Measurements from ENCODE around the gene NNAT. TPM values are rescaled to one million over a fixed set of nuclear protein-coding genes. Genes with fewer than 3 reads are reported as not detected.

Gene NNAT
- total and polyA plus RNA-seq, 2 donors (not counting 3 experiments of a cell fraction or from before 2014, with no cell fraction given): 2.3 to 32.9 TPM

- Histone ChIP-seq H3K4me2 (ENCODE audit: insufficient read depth, low read length) (no peak overlapping the region), H3K27me3 (ENCODE audit: control insufficient read depth in 2 of 2, insufficient read depth in 2 of 2, low read length in 2 of 2) (no peaks in the 10 kb centered on the region), H3K9me3 (replicated peaks; ENCODE audit: control insufficient read depth, insufficient read depth, low read length) (no peaks in the 10 kb centered on the region), H3K9me1 (replicated peaks; ENCODE audit: control insufficient read depth, extremely low read depth, insufficient read depth, low read length) (no peaks in the 10 kb centered on the region), H3K79me2 (ENCODE audit: control insufficient read depth, insufficient read depth, low read length) (no peaks in the 10 kb centered on the region), H3K4me1 (ENCODE audit: control insufficient read depth, extremely low read depth, insufficient read depth, low read length) (no peaks in the 10 kb centered on the region), H3K36me3 (ENCODE audit: control insufficient read depth in 2 of 2, extremely low read depth in 1 of 2, insufficient read depth in 2 of 2, low read length in 2 of 2) (no peaks in the 10 kb centered on the region), H2AFZ (ENCODE audit: low read depth, low read length) (no peak overlapping the region), H3K4me3 (replicated peaks in 1 of 3; ENCODE audit: insufficient read depth in 1 of 3, low read depth in 1 of 3, low read length in 3 of 3) (no peak overlapping the region), H3K9ac (replicated peaks; ENCODE audit: extremely low read depth, insufficient read depth, low read length) (no peak overlapping the region), H3K27ac (ENCODE audit: insufficient read depth, low read depth, low read length) (no peak overlapping the region), H4K20me1 (replicated peaks; ENCODE audit: control insufficient read depth, extremely low read depth, insufficient read depth, low read length) (no peaks in the 10 kb centered on the region)
- ChIA-PET CTCF (interaction anchor here (1.2 kb wide), 1 partner anchor 13 kb away, joined by 3 read pairs; no protein-coding TSS in a partner anchor), POLR2A (interaction anchor here (0.5 kb wide), 1 partner anchor 274 kb away, joined by 3 read pairs; no protein-coding TSS in a partner anchor)
- dilution Hi-C loops (cut with MboI; ENCODE audit: extremely low pct_ligation_motif_present, low sequenced_read_pairs): no loop called here
- no TSS peak for BruUV-seq (replicated peaks)
- no peak for FAIRE-seq
- TF ChIP-seq MAX (IDR thresholded peaks at IDR 0.05; ENCODE audit: insufficient read depth, insufficient read length) (no peak), EZH2 (IDR thresholded peaks at IDR 0.05; ENCODE audit: borderline replicate concordance, low read depth, low read length, severe bottlenecking) (no peak), CTCF (IDR thresholded peaks at IDR 0.05; ENCODE audit: extremely low read depth in 1 of 2, insufficient read depth in 1 of 2, low read depth in 1 of 2, low read length in 2 of 2) (no peak), FOS (IDR thresholded peaks at IDR 0.05; ENCODE audit: borderline replicate concordance, insufficient read depth, low read length) (no peak)
- DNase-seq (ENCODE audit: low read depth, low spot score): no peak
- intact Hi-C loops (cut with micrococcal nuclease): no loop called here
Observed at GRCh38 chr20:37498066-37498665, 22.9 kb upstream of the NNAT start.

- CTCF ChIA-PET: no interaction called here
- dilution Hi-C loops (cut with MboI; ENCODE audit: extremely low pct_ligation_motif_present, low sequenced_read_pairs): loop anchor here (25.0 kb wide), 1 partner anchor 238 kb away; the partner anchor contains the start of gene GHRH
- no peaks in the 10 kb centered on the region for H3K79me2 ChIP-seq (ENCODE audit: control insufficient read depth, insufficient read depth, low read length)
Observed at GRCh38 chr20:37500311-37500710, 20.7 kb upstream of the NNAT start.

More at GRCh38 chr20:37500311-37500710, 20.7 kb upstream of the NNAT start:
- intact Hi-C loops (cut with micrococcal nuclease): no loop called here
- Histone ChIP-seq H3K4me3 (replicated peaks in 1 of 3; ENCODE audit: insufficient read depth in 1 of 3, low read depth in 1 of 3, low read length in 3 of 3) (no peak overlapping the region), H3K9ac (replicated peaks; ENCODE audit: extremely low read depth, insufficient read depth, low read length) (no peak overlapping the region), H2AFZ (ENCODE audit: low read depth, low read length) (no peak overlapping the region), H3K27ac (ENCODE audit: insufficient read depth, low read depth, low read length) (no peak overlapping the region), H3K27me3 (ENCODE audit: control insufficient read depth in 2 of 2, insufficient read depth in 2 of 2, low read length in 2 of 2) (no peaks in the 10 kb centered on the region), H3K4me1 (ENCODE audit: control insufficient read depth, extremely low read depth, insufficient read depth, low read length) (no peaks in the 10 kb centered on the region), H3K4me2 (ENCODE audit: insufficient read depth, low read length) (no peak overlapping the region), H3K36me3 (ENCODE audit: control insufficient read depth in 2 of 2, extremely low read depth in 1 of 2, insufficient read depth in 2 of 2, low read length in 2 of 2) (no peaks in the 10 kb centered on the region), H4K20me1 (replicated peaks; ENCODE audit: control insufficient read depth, extremely low read depth, insufficient read depth, low read length) (no peaks in the 10 kb centered on the region), H3K9me1 (replicated peaks; ENCODE audit: control insufficient read depth, extremely low read depth, insufficient read depth, low read length) (no peaks in the 10 kb centered on the region), H3K9me3 (replicated peaks; ENCODE audit: control insufficient read depth, insufficient read depth, low read length) (no peaks in the 10 kb centered on the region)
- FAIRE-seq: no peak
- POLR2A ChIA-PET: no interaction called here
- DNase-seq (ENCODE audit: low read depth, low spot score): no peak
- TF ChIP-seq MYC (IDR thresholded peaks at IDR 0.05; ENCODE audit: low read depth, low read length) (no peak), JUN (IDR thresholded peaks at IDR 0.05; ENCODE audit: borderline replicate concordance, insufficient read depth, insufficient read length, low read depth) (no peak), MAX (IDR thresholded peaks at IDR 0.05; ENCODE audit: insufficient read depth, insufficient read length) (no peak), CTCF (IDR thresholded peaks at IDR 0.05; ENCODE audit: extremely low read depth in 1 of 2, insufficient read depth in 1 of 2, low read depth in 1 of 2, low read length in 2 of 2) (no peak), POLR2A (IDR thresholded peaks at IDR 0.05; ENCODE audit: low read depth, low read length) (no peak), GATA2 (IDR thresholded peaks at IDR 0.05; ENCODE audit: insufficient read depth, insufficient read length, low read depth, low read length) (no peak), EZH2 (IDR thresholded peaks at IDR 0.05; ENCODE audit: borderline replicate concordance, low read depth, low read length, severe bottlenecking) (no peak), POLR2AphosphoS5 (IDR thresholded peaks at IDR 0.05; ENCODE audit: insufficient read depth, low read depth, low read length) (no peak), FOS (IDR thresholded peaks at IDR 0.05; ENCODE audit: borderline replicate concordance, insufficient read depth, low read length) (no peak)
- BruUV-seq (replicated peaks): no TSS peak

Data from endothelial cell of umbilical vein (primary cell).